LHCN-M2 (cell line): ENCODE measurements around the gene MAGEB4. TPM values are rescaled to one million over a fixed set of nuclear protein-coding genes. Genes with fewer than 3 reads are reported as not detected.
A peak's percentile ranks its signal among the peaks of the same experiment; 100 is the strongest.

Experiments
- DNase-seq: peaks from one replicate; pipeline ENCODE4 v3.0.0-alpha.2; 2012; ENCODE audit warnings: low read depth
- total RNA-seq: library from RNA; depleted of rRNA; stranded (reverse); fragments of >200 nt; gene quantifications from 2 replicates; pipeline ENCODE4 v1.2.3, GENCODE V29; 2014; rRNA removed

The MAGEB4 gene
- total RNA-seq, 1 experiment from 2014 or later, result not detected

DNA sequence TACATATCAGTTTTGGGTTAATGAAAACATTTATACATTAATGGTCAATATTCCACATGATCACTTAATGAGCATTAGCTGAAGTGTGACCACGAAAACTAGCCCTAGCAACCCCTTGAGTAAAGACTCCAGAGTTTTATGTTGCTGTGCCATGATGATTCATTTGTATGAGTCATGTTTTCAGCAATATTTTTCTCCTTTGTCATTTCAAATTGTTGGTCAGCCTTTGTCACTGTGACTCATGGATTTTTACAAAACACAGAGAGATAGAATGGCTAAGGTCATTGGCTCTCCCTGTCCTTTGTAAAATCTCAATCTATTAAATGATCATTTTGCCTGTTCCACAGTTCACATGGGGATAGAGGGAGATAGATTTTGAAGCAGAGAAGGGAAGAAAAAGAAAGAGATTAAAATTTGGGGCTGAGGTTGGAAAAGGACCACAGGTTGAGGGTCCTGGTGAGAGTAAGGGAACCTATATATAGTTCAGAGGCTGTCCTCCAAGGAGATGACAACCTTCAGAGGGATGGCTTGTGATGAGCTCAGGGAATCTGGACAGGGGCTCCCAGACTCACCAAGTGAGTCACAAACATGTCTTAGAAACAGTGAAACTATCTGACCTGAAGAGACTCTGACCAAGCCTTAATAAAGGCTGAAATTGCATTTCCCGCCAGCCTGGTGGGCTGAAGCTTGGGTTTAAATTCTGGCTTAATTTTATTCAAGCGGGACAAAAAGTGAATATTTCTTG, 41.8 kb downstream of the MAGEB4 start:
- peak; percentile 88 for DNase-seq

Other genes starting within 250 kb of the MAGEB4 start
- gene MAGEB2, start 26.4 kb upstream of the MAGEB4 start, total RNA-seq, result not detected in 2 replicates
- gene MAGEB3, start 11.3 kb upstream of the MAGEB4 start, total RNA-seq, result not detected in 2 replicates
- not detected in 2 replicates for gene MAGEB1, start 5.1 kb downstream of the MAGEB4 start, total RNA-seq
- gene NR0B1, start 67.4 kb downstream of the MAGEB4 start, total RNA-seq, result not detected in 2 replicates